HG02642 (cell line): ENCODE measurements around the gene RABGAP1.

Experiments used
- ATAC-seq: cut with Tn5 transposase; IDR thresholded peaks from one replicate; pipeline ENCODE4 v1.9.1; 2021; ENCODE audit warnings: mild to moderate bottlenecking; ENCODE audit not compliant: unreplicated experiment, poor library complexity

Gene RABGAP1

DNA sequence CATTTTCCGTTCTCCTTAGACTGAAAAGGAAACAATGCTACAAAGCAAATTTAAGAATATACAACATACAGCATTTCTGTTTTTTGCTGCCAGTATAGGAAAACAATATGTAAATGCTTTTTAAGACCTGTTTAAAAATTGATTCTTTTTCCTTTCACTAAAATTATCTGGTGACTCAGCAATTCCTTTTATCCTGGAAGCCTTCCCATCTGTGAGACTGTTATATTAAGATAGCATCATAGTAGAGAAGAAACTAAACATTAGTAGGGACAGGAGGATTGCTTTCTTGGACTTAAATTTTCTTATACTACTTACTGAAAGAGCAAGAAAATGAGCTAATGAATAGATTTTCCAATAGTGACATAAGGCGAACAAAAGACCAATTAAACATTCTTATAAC, 62.6 kb downstream of the RABGAP1 start:
- no peak for ATAC-seq

- no peak for ATAC-seq
Observed at GRCh38 chr9:123005964-123006363, 65.1 kb downstream of the RABGAP1 start.

DNA sequence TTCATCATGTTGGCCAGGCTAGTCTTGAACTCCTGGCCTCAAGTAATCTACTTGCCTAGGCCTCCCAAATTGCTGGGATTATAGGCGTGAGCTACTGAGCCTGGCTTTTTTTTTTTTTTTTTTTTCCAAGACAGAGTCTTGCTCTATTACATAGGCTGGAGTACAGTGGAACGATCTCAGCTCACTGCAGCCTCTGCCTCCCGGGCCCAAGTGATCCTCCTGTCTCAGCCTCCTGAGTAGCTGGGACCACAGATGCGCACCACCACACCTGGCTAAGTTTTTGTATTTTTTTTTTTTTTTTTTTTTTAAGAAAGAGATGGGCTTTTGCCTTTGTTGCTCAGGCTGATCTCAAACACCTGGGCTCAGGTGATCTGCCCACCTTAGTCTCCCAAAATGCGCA, 66.4 kb downstream of the RABGAP1 start:
- no peak for ATAC-seq

DNA sequence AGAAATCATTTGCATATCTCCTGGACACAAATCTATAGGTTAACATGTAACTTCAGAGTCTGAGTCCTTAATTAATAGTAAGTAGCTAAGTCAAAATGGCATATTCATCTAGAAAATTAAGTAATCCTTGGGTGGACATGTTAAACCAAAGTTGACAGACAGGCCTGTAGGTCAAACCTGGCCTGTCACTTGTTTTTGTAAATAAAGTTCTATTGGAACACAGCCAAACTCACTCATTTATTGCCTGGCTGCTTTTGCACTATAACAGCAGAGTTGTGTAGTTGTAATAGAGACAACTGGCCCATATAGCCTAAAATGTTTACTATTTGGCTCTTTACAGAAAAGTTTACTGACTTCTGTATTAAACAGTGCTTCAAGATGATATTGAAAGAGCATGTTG, 68.1 kb downstream of the RABGAP1 start:
- ATAC-seq: no peak

GRCh38 chr9:123011380-123011779, 70.6 kb downstream of the RABGAP1 start:
- no peak for ATAC-seq

DNA sequence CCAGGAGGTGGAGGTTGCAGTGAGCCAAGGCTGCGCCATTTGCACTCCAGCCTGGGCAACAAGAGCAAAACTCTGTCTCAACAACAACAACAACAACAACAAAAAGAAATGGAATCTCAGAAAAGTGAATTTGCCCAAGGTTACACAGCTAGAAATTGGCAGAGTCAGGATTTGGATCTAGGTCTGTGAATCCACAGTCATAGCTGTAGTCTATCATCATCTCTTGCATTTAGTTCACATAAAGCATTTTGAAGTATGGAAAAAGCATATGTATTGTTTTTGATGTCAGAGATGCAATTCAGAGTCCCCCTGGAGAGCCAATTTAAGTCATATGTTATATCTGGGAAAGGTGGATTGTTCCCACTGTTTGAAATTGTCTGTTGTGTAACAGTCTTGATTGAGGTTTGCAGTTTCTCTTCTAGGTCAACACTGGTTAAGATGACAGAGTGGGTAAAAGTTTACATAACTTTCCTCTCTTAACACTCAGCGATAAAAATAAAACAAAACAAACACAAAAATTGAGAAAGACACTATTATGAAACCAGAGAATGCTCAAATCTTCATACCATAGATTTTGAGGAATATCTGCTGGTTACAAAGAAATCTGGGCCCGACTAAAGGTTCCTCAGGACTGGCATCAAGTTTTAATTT, 71.2 kb downstream of the RABGAP1 start:
- no peak for ATAC-seq

DNA sequence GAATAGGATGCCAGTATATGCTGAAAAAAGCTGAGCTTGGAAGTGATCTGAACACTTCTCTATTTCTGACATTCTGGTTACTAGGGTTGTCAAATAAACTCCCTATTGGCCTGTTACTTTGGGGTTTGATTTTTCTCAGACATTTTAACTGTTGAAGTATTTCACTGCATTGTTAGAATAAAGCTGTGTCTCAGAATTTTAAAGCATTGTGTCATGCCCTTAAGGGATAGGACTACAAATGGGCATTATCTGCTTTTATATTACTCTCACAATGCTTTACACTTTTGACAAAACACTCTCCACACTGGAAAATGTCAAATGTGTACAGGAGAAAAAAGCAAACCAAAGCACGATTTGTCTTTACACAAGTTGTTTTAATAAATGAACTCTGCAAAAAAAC, 75.8 kb downstream of the RABGAP1 start:
- ATAC-seq: no peak

- ATAC-seq: no peak
Observed at GRCh38 chr9:123020796-123021195, 80.0 kb downstream of the RABGAP1 start.

DNA sequence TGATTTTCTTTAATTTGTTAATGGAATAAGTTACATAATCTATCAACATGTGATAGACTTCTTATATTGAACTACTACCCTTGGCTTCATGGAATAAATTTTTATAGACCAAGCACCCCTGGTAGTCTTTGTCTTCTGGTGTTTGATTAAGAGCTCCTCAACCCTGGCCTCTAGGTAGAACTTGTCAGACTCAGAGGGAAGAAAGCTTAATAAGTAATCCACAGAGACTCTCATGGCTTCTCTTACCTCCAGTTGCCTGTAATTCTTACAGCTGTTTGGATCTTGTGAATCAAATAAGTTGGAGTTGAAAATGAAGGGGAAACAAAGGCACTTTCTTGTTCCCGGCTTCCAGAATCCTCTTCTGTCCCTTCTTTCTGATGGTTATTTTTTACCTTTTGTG, 85.6 kb downstream of the RABGAP1 start:
- no peak for ATAC-seq

GRCh38 chr9:123027517-123027916, 86.7 kb downstream of the RABGAP1 start:
- no peak for ATAC-seq

- no peak for ATAC-seq
Observed at GRCh38 chr9:123028136-123028535, 87.3 kb downstream of the RABGAP1 start.

DNA sequence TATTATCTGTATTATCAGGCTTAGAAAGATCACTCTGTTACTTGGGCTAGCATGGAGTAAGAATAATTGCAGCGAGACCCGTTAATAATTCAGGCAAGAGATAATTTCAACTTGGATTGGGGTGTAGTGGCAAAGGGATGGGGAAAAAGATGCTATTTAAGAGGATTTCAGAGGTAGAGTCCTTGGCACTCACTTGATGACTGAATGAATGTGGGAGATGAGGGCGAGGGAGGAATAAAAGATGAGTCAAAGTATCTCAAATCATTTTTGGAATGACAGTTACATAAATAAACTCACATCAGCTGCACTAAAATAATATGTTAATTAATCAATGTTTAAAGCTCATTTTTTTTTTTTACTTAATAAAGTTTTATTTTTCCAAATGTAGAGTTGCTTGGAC, 88.2 kb downstream of the RABGAP1 start:
- no peak for ATAC-seq

- no peak for ATAC-seq
Observed at GRCh38 chr9:123031963-123032362, 91.1 kb downstream of the RABGAP1 start.

DNA sequence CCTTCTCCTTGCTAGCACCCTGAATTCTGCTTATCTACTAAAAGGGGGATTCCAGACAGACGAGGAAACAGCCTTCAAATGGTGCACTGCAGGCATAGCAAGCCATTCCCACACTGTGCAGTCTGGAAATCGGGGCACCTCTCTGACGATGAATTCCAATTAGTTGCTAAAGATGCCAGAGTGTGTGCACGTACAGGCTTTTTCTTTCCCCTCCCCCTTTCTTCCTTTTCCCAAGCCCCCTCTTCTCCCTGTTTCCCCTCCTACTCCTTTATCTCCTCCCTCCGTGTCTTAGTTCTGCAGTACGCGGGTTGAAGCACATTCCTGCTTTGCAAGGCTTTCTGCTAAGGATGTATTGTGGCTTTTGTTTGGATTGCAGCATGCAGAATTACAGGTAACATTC, 92.5 kb downstream of the RABGAP1 start, which contains the start of gene GPR21:
GPR21 (plus strand) TSS at position 316 of the 400 bp plus-strand sequence. CDS start 900 bp downstream, outside the sequence.
- no peak for ATAC-seq

DNA sequence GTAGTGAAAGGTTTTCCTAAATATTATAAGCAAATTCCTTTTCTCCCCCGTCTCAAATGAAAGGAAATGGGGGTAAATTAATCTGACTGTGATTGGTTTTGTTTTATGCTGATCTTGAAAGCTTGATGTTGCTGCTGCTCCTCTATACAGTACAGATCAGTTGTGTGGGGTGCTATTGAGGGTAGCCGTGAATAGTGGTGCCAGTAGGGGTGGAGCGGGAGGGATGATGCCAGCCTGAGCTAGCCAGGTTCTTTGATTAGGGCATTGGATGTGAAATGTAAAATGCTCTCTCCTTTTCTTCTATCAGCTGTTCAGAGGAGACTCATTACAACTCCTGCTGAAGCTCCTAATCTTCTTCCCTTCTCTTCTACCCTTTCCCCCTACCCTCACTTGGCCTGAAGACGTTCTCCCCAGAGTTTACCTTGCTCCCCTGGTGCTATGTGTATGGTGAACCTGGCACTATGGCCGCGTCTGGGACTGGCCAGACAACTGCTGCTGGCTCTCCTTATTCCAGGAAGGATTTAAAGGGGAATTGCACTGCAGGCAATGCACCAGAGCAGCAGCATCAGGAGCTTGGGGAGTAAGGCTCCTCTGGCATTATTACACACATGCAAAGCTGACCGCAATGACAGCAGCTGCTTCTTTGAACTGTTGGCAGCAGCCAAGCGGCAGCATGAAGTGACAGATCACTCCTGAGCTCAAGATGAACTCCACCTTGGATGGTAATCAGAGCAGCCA, 93.2 kb downstream of the RABGAP1 start:
- ATAC-seq: no peak

GRCh38 chr9:123034881-123035510, 94.2 kb downstream of the RABGAP1 start:
- no peak for ATAC-seq

DNA sequence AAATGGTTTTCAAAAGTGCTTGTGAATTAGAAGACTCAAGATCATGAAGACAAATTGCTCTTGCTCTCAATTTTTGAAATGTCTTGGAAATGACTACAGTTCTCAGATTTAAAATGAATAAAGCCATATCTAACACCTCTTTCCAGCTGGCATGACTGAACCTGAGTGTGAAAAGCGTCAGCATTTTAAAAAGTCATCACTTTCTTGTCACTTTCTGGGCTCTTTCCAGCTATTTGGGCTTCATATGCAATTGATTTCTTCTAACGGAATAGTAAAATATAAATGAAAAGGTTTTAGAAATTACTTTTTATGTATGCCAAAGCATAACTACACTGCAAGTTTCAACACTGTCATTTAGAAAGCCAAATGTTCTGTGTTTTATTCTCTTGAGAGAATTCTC, 95.0 kb downstream of the RABGAP1 start:
- ATAC-seq: no peak

GRCh38 chr9:123036893-123037545, 96.2 kb downstream of the RABGAP1 start:
- no peak for ATAC-seq

DNA sequence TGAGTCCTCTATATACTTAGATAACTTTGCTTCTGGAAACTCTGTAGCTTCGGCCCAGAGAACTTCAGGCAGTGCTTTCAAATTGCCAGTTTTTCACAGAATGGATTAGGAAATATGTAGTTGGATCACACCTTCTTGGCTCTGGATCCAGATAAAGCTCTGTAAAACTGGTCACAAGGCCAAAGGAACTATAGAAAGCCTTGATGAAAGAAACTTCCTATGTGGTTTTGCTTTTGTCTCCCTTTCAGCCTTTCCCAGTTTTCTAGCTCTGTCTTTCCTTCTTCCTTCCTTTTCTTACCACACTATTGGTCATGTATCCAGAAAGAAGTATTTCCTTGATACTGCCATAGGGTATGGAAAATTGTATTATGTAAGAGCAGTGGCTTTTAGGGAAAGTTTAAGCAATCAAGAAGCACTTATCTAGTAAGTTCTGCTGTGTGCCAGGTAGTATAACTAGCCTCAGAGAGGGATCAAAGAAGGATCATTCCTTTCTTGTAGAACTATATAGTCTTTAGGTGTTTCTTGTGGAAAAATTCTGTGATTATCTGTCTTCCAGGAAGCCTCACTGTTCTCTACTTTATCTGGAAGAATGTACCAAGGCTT, 98.9 kb downstream of the RABGAP1 start:
- ATAC-seq: no peak

DNA sequence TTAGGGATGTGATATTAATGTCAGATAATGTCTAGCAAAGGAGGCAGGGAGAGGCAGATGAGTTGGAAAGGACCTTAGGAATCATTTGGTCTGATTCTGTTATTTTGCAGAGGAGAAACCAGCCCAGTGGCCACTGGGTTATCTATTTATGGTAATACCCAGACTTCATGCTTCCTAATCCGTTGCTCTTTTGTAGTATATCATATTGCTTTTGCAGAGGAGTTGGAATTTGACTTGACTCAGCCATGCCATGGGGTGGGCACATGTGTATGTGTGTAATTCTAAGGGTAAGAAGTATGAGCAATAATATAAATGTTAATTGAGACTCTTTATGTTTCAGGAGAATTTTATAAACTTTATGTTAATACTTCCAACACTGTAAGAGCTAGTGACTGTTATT, 100.0 kb downstream of the RABGAP1 start:
- no peak for ATAC-seq

DNA sequence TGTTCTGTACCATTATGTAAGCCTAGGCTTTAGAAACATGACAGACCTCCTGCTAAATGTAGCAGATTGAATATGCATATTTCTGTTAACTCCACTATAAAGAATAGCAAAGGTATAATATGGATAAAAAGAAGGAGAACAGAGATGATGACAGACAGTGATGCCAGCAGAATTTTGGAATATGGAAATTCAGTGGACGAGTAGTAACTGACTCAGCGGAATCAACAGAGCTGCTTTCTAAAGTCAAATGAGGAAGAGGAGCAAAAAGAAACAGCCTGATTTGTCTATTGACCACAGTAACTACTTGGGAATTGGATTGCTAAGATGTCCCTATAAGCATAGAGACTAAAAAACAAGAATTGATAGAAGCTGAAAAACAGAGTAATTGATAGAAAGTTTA, 100.7 kb downstream of the RABGAP1 start:
- ATAC-seq: no peak
